T-helper 1 cell treated with Interleukin-12 subunit alpha and Interleukin-12 subunit beta and Interleukin-4 antibody, amounts not matched to agents 30 ng/mL and 1 ng/mL, for 36 hours (primary cell): ENCODE results near the gene HBD. TPM values are rescaled to one million over a fixed set of nuclear protein-coding genes. Genes with fewer than 3 reads are reported as not detected.

ENCODE experiments used
- intact Hi-C: fragments of 100-400 bp; cut with micrococcal nuclease; formaldehyde crosslinking; loops from one replicate; pipeline ENCODE4 v1.15.1; 2024
- total RNA-seq: library from RNA; stranded (reverse); gene quantifications from 2 replicates; pipeline ENCODE4 v1.2.3, GENCODE V29; 2022

Gene HBD
- total RNA-seq, 1 donor from 2014 or later = not detected

DNA sequence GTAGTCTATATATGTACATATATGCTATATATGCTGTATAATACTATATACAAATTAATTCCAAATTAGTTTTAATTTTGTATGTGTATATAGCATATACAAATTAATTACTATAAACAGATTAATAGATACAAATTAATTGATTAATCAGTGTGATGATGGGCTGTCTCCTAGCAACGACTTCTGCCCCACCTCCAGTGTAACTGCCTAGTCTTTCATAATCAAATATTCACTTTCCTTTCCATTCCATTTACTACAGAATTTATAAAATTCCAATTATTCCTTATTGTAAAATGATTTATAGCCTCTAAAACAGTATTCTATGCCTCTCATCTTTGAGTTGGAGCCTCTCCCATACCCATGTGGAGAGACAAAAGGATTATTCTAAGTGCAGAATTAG is 976 bp downstream of the HBD start:
- intact Hi-C loops = no loop called here

DNA sequence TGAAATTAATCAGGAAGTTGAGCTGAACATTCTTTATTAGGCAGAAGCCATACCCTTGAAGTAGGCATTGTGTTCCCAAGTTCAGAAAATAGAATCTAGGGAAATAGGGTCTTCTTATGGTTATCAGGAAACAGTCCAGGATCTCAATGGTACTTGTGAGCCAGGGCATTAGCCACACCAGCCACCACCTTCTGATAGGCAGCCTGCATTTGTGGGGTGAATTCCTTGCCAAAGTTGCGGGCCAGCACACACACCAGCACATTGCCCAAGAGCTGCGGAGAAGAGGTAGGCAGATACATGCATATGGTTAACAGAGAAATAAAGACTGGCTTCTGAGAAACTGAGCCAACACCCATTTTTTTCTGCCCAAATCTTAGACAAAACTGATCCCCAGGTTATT is 1.5 kb downstream of the HBD start:
- intact Hi-C loops = no loop called here

DNA sequence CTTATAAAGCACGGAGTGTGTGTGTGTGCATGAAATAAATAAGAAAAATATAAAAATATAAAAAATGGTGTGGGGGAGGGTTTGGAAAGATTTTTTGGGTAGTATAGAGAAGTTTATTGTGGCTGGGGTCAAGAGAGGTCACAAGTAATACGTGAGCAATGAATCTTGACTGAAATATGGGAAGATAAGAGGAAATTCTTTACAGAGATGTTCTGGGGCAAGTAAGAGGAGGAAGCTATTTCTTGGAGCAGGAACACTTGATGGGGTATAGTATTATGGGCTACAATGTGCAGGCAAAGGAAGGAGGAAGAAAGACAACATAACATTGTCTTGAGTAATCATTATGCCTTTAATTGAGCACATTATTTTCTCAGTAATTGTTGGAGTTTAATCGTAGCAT is 2.1 kb downstream of the HBD start:
- intact Hi-C loops = no loop called here

DNA sequence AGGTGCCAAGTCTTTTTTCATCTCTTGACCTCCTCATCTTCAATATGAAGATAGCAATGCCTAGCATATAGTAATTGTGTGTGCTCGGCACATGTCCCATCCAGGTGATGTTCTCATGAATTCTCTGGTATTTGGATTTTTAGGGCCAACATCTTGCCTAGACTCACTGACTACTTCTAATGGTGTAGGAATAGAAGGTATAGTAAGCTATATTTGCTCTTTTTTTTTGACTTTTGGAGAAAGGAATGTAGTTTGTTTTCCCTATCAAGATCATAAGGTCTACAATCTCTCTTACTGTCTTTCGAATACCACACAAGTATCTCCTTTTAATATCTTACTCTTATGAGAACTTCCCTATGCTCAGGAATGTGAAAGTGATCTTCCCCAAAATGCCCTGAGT is 3.2 kb downstream of the HBD start:
- intact Hi-C loops = no loop called here

DNA sequence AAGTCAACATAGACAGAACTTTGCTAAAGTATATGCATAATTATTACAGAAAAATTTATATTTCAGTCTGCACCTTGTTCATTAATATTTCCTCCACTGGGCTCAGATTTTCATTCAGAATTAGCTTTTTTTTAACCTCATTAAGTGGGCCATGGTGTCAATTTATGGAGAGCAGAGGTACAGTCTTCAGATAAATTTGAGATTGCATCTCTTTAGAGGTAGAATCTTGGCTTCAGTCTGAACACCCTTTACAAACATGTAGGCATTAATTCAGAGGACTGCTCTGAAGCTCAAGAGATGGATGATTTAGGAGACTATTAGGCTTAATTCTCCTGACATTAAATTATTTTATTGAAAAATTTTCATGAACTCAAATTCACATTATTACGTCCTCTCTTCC is 4.0 kb downstream of the HBD start:
- intact Hi-C loops = no loop called here

DNA sequence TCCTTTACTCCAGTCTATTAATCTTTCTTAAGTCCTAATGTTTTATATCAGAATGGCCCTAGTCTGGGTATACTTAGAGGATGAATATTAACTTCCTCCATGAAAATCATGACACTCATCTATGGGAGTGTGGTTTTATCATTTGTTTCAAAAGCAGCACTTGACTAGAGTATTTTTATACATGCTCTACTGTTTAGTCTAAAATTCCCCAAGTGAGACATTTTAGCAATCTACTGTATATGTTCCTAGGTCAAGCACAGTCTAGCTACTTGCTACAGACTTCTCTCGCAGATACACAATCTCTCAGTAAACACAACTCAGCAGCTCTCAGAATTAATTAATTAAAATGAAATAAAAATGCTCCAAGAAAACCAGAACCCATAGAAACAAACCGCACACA is 4.5 kb downstream of the HBD start:
- intact Hi-C loops = no loop called here

DNA sequence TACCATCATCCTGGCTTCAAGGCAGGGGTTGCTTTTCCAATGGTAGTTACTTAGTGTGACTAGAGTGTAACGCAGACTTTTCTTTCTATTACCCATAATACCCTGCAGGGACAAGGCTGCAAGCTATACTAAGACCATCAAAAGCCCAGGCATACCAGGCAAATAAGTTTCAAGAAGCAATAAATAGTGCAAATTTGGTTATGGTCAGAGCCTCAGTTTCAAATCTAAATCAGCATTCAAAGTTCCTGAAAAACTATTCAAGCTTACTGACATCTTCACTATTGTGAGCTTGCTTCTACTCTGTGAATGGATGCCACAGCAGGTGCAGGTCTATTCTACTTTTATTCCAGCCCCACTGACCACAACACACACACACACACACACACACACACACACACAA is 4.9 kb downstream of the HBD start:
- intact Hi-C loops = no loop called here

DNA sequence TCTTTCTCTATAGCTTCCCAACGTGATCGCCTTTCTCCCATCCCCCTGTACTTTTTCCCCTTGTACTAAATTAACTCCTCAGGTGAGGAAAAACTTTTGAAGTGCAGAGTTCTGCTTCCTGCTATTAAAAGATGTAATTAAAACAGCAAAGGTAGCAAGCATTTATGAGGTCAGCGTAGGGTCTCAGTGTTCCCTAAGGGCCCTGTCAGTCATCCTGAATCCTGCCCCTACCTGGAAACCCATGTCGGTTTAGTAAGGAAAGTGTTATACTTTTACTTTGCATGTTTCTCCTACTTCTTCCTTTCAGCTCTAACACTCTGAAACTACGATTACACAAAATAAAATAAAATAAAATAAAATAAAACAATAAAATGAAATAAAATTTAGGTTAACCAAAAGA is 6.2 kb downstream of the HBD start:
- intact Hi-C loops = no loop called here

DNA sequence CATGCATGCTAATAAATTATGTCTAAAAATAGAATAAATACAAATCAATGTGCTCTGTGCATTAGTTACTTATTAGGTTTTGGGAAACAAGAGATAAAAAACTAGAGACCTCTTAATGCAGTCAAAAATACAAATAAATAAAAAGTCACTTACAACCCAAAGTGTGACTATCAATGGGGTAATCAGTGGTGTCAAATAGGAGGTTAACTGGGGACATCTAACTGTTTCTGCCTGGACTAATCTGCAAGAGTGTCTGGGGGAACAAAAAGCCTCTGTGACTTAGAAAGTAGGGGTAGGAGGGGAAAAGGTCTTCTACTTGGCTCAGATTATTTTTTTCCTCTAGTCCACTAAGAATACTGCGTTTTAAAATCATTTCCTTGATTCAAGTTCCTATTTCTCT is 6.6 kb downstream of the HBD start:
- intact Hi-C loops = no loop called here

DNA sequence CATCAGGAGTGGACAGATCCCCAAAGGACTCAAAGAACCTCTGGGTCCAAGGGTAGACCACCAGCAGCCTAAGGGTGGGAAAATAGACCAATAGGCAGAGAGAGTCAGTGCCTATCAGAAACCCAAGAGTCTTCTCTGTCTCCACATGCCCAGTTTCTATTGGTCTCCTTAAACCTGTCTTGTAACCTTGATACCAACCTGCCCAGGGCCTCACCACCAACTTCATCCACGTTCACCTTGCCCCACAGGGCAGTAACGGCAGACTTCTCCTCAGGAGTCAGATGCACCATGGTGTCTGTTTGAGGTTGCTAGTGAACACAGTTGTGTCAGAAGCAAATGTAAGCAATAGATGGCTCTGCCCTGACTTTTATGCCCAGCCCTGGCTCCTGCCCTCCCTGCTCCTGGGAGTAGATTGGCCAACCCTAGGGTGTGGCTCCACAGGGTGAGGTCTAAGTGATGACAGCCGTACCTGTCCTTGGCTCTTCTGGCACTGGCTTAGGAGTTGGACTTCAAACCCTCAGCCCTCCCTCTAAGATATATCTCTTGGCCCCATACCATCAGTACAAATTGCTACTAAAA is 7.5 kb downstream of the HBD start, which contains the start of gene HBB:
Gene HBB, minus strand, starts transcription at position 340 of the 579 bp plus-strand sequence. Its CDS starts 50 bp downstream, at position 290.
- intact Hi-C loops = no loop called here

DNA sequence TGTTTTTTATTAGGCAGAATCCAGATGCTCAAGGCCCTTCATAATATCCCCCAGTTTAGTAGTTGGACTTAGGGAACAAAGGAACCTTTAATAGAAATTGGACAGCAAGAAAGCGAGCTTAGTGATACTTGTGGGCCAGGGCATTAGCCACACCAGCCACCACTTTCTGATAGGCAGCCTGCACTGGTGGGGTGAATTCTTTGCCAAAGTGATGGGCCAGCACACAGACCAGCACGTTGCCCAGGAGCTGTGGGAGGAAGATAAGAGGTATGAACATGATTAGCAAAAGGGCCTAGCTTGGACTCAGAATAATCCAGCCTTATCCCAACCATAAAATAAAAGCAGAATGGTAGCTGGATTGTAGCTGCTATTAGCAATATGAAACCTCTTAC is 8.8 kb downstream of the HBD start:
- intact Hi-C loops = no loop called here

DNA sequence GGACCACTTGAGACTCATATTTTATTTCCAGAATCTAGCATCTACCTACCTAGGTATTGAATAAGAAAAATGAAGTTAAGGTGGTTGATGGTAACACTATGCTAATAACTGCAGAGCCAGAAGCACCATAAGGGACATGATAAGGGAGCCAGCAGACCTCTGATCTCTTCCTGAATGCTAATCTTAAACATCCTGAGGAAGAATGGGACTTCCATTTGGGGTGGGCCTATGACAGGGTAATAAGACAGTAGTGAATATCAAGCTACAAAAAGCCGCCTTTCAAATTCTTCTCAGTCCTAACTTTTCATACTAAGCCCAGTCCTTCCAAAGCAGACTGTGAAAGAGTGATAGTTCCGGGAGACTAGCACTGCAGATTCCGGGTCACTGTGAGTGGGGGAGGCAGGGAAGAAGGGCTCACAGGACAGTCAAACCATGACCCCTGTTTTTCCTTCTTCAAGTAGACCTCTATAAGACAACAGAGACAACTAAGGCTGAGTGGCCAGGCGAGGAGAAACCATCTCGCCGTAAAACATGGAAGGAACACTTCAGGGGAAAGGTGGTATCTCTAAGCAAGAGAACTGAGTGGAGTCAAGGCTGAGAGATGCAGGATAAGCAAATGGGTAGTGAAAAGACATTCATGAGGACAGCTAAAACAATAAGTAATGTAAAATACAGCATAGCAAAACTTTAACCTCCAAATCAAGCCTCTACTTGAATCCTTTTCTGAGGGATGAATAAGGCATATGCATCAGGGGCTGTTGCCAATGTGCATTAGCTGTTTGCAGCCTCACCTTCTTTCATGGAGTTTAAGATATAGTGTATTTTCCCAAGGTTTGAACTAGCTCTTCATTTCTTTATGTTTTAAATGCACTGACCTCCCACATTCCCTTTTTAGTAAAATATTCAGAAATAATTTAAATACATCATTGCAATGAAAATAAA is 9.5 kb downstream of the HBD start:
- intact Hi-C loops = no loop called here

DNA sequence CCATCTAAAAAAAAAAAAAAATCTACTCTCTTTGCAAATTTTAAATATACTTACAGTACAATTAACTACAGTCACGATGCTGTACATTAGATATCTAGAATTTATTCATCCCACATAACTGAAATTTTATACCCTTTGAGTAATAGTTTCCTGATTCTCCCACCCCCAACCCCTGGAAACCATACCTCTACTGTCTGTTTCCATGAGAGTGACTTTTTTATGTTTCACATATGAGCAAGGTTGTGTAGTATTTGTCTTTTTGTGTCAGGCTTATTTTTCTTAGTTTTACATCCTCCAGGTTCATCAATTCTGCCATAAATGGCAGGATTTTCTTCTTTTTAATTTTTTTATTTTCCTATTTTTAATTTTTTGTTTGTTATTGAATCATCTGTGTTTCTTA is 10.6 kb downstream of the HBD start:
- intact Hi-C loops = no loop called here

DNA sequence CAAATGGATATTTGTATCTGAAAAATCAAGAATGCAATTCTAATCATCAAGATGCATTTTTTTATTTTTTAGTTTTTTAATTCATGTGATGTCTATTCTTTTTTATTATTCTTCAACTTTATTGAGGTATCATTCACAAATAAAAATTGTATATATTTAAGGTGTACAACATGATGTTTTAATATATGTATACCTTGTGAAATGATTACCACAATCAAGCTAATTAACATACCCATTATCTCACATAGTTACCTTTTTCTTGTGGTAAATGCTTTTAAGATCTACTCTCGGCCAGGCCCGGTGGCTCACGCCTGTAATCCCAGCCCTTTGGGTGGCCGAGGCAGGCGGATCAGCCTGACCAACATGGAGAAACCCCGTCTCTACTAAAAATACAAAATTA is 11.1 kb downstream of the HBD start:
- intact Hi-C loops = no loop called here

DNA sequence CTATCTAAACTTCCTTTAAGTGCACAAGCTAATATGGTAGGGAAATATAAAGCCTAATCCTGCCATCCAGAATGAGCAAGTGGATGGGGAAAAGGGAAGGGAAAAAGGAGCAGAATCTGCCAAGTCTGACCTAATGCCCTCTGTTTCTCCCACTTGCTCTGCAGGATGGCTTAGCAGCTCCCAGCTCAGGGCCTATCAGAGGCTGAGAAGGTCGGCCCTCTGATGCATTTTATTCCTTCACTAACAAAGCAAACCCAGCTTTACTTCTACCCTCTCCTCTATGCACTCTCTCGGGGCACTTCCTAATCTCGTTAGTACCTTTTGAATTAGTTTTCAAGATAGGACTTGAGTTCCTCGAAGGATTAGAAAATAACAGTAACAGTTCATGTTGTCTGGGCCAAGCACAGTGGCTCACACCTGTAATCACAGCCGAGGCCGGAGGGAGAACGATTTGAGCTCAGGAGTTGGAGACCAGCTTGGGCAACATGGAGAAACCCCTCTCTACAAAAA is 23.9 kb downstream of the HBD start:
- intact Hi-C loops = no loop called here

DNA sequence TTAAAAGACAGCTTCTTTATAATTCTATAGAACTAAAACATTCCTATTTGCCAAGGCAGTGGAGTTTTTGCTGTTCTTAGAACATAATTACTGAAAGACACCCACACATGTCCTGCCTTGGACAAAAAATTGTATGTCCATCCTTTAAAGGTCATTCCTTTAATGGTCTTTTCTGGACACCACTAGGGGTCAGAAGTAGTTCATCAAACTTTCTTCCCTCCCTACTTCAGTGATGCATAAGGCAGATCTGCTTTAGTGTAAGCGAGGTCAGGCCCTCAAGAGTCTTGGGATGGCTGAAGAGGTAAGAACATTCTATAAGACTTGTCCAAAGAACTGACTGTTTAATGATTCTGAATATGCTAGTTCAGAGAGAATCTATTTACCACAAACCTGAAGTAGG is 29.5 kb downstream of the HBD start:
- intact Hi-C loops = loop anchor here (5.0 kb wide), 1 partner anchor 88 kb away; no protein-coding TSS in a partner anchor

DNA sequence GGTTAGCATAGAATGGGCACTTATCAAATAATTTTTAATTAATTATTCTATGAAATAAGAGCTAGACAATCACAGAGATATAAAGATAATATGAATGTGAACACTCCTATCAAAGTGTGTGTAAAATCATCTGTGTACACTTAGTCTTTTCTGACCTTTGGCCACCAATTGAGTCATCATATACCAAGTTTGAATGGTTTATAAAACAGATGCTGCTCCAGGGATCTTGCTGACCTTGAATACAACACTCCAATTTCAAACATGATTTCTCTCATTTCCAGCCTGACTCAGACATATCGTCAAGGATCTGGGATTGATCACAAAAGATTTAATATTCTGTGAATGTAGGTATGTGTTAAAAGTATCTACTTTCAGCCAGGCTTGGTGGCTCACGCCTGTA is 30.9 kb downstream of the HBD start:
- intact Hi-C loops = no loop called here

DNA sequence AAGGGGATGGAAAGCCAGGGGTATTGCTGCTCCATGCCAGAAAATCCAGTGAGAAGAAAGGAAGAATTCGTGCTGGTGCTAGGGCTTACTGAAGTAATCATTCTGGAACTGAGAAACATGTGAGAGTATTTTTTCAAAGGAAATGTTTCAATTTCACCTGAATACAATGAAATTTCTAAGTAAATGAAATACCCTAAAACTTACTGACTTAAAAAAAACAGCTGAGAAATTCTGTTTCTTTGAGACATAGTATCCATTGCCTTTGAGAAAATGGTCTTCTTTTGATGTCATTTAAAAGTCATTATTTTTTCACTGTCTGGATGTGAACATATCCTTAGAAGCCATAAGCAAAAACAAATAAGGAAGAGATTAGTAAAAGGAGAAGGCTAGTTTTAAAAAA is 33.7 kb downstream of the HBD start, which contains the start of gene OR51V1:
Gene OR51V1, minus strand, starts transcription at position 101 of the 400 bp plus-strand sequence. Its CDS starts 0 bp downstream, at position 101.
- intact Hi-C loops = no loop called here

DNA sequence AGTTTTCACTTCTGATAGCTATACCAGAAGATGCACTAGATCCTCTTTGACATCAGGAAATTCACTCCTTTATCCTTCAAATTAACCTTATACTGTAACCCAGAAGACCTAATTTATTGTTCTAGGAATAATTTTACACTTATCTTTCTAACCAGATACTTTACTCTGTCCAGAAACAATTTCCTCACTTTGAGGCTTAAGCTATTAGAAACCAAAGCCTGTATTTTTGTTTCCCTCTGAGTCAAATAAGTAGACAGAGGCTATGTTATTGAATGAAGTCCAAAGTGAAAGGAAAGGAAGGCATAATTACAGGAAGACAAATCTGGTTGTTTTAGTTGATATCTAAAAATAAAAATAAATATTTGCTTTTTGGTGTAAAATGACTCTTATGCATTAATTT is 36.0 kb downstream of the HBD start:
- intact Hi-C loops = no loop called here

DNA sequence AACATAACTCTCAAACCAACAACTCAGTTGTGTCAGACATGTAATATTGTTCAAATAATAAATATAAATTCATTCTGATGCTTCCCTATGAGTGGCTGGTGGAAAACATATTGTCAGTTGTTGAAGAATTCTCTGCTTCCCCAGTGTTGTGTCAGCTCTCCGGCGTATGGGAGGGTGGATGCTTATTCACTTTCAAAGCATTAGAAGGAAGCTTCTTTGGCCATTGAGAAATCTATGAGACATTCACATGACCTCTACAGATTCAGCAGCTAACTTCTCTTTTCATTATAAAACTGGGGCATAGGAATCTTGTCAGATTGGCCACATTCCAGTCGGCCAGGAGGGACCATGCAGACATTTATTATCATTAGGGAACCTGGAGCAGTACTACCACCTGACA is 36.7 kb downstream of the HBD start:
- intact Hi-C loops = no loop called here

DNA sequence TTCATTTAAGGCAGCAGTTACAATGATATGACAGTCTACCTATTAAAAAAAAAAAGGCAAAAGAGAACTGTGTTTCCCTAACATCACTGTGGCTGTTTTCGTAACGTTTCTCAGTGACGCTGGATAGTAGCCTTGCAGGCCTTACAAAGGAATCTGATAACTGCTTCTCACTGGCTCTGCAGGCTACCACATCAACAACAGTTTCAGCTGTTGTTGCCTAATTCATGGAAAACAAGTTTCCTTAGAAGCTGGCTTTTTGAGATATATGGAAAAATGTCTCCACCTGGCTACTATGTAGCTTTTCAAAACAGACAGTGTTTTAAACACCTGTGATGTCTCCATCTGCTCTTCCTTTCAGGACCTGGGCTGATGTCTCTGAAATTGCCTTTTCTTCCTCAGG is 37.6 kb downstream of the HBD start:
- intact Hi-C loops = no loop called here

DNA sequence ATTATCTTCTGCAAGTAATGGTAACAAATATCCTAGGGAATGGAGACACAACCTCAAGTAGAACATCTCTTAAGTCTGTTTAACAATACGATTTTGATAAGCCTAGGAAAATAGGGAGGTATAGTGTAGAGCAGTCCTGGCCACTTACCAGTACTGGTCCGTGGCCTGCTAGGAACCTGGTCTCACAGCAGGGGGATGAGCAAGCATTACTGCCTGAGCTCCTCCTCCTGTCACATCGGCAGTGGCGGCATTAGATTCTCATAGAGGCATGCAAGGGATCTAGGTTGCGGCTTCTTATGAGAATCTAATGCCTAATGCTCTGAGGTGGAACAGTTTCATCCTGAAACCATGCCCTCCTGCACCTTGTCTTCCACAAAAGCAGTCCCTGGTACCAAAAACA is 38.2 kb downstream of the HBD start:
- intact Hi-C loops = no loop called here

DNA sequence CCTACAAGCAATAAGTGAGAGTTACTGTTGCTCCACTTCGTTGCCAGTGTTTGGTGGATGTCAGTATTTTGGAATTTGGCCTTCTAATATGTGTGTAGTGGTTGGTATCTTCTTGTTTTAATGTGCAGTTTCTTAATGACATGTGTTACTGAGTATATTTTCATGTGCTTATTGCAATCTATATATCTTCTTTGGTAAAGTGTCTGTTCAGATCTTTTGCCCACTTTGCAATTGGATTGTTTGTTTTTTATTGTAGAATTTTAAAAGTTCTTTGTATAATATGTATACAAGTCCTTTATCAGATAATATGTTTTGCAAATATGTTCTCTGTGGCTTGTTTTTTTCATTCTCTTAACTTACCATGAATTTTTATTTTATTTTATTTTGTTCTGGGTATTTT is 41.5 kb downstream of the HBD start:
- intact Hi-C loops = no loop called here
